Measurements from ENCODE around the gene P3H3.
"Not testable (repeated sequence)": the region's sequence is repeated elsewhere in the genome, so short reads cannot be mapped to it uniquely, and the experiment has no call there.

The P3H3 gene

GRCh38 chr12:6843118-6843902 is 15.1 kb downstream of the P3H3 start:
- no peak for DNase-seq (ENCODE audit: low read depth in 2 of 2)

DNA sequence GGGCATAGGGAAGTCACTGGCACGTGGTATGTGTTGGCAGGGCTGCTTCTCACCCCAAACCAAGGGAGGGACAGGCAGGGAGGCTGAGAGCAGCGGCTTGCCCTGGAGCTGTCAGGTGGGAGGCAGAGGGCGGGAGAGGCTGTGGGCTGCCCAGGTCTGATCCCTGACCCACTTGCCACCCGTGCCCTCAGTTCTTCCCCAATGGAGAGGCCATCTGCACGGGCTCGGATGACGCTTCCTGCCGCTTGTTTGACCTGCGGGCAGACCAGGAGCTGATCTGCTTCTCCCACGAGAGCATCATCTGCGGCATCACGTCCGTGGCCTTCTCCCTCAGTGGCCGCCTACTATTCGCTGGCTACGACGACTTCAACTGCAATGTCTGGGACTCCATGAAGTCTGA is 17.2 kb downstream of the P3H3 start:
- no peak for DNase-seq (ENCODE audit: low read depth in 2 of 2)

DNA sequence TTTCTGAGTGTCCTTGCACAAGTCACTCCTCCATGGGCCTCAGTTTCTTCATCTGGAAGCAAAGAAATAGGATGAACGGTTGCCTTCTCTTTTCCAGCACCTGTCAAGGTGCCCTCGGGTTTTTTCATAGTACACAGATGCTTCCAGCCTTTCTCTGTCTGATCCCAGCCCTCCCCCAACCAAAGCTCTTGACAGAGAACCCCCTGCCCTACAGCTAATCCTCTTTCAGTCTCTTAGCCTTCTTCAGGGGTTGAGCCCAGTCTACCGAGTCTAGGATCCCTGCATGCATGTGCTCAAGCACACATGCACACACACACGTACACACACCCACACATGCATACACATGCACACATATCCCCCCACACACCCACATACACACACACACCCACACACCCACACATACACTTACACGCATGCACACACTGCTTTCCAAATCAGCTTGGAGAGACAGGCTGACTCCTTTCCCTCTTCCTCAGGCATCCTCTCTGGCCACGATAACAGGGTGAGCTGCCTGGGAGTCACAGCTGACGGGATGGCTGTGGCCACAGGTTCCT is 18.2 kb downstream of the P3H3 start:
- no peak for DNase-seq (ENCODE audit: low read depth in 2 of 2)

- DNase-seq (ENCODE audit: low read depth in 2 of 2): no peak
These were observed 19.5 kb downstream of the P3H3 start for GRCh38 chr12:6847676-6848075.

DNA sequence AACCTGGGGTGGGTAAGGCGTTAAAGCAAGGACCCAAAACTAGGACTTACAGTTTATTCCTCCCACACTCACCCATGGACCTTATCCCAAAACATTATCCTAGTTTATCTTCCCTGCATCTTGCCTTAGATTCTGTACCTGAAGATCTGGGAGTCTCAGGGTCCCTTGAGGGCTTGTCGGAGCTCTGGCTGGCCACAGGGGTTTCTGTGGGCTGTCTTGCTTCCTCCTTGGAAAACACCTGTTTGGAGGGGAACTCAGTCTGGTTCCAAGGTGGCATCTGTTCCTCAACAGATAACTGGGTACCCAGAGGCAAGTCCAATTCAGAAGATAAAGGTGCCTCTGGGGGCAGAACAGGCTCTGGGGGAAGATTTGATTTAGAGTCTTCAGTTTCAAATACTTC is 21.2 kb downstream of the P3H3 start:
- no peak for DNase-seq (ENCODE audit: low read depth in 2 of 2)

DNA sequence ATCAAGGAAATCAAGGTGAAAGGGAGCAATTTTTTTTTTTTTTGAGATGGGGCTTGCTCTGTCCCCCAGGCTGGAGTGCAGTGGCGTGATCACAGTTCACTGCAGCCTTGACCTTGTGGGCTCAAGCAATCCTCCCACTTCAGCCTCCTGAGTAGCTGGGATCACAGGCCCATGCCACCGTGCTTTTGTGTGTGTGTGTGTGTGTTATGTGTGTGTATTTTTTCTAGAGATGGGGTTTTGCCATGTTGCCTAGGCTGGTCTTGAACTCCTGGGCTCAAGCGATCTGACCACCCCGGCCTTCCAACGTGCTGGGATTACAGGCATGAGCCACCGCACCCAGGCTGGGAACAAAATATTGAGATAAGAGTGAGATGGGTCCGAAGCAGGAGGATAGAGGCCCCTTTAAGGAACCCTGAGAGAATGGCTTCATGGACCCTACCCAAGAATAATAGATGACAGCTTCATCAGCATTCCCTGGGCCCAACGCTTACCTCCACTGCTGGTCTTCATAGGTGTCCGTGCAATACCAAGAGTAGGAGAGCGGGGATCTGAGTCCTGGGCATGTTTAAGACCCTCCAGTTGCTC is 21.9 kb downstream of the P3H3 start:
- no peak for DNase-seq (ENCODE audit: low read depth in 2 of 2)

GRCh38 chr12:6850796-6851152 is 22.6 kb downstream of the P3H3 start:
- DNase-seq (ENCODE audit: low read depth in 2 of 2): no peak

DNA sequence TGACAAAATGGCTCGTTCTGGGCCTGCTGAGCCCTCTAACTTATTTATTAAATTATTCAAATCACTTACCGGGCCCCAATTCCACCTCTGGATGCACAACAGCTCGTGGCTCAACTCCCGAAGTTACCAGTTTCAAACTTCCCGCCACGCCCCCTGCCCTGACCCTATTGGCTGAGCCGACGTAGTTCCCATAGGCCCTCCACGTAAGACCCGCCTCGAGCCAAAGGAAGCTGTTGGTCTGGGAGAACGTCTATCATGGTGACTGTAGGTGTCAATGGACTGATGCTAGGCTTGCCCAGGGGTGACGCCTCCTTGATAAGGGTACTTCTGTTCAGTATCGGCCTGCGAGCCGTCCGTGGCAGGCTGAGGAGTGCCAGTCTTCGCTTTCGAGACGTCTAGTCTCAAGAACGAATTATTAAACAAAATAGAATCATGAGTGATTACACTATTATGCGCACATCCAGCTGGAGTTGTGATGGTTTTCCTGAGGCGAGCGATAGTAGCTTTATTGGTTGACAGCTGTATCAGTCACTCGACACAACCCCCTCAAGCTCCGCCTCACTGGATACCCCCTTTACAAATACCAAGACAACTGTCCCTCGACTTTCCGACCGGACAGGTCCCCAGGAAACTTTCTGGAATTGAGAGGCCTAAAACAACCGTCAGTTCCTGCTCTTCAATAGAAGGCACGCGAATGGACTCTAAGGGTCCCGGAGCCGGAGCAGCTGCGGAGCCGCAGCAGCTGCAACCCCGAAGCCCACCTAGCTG is 23.1 kb downstream of the P3H3 start, which contains the start of gene CDCA3:
Gene CDCA3, minus strand, starts transcription at position 134 of the 768 bp plus-strand sequence. CDS start 334 bp downstream, outside the sequence.
- DNase-seq (ENCODE audit: low read depth in 2 of 2): peak; percentile 91 to 95

DNA sequence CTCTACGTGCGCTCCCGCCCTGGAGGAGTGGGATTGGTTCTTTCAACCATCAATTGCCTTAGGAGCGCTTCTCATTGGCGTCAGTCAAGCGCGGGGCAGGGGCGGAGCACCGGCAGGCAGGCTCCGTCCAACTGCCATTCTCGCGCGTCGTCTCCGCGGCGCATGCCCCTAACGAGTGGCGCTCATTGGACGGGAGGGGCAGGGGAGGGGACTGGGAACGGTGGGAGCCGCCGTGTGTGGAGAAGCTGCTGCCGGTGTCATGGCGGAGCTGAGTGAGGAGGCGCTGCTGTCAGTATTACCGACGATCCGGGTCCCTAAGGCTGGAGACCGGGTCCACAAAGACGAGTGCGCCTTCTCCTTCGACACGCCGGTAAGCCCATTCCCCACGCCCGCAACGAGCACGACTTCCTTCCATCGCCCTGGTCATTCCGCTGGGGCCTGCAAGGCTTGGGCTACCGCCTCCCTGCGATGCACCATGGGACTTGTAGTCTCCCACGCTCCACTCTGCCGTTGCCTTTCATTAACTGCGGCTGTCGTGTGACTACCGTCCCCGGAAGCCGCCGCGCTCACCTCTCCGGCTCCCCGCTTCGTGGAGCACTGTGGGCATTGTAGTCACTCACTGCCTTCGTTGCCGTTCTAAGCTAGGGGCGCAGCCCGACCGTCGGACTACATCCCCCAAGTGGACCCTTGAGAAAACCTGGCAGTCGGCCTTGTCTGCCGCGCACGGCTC is 23.9 kb downstream of the P3H3 start, which contains the start of gene USP5:
Gene USP5, plus strand, starts transcription at position 230 of the 730 bp plus-strand sequence. Its CDS starts 30 bp downstream, at position 260.
- peak; percentile 93 to 95 for DNase-seq (ENCODE audit: low read depth in 2 of 2)

GRCh38 chr12:6852651-6853354 is 24.6 kb downstream of the P3H3 start:
- peak; percentile 56 to 64 for DNase-seq (ENCODE audit: low read depth in 2 of 2)

- no peak for DNase-seq (ENCODE audit: low read depth in 2 of 2)
These were observed 25.4 kb downstream of the P3H3 start for GRCh38 chr12:6853626-6854025.

GRCh38 chr12:6854036-6854435 is 25.8 kb downstream of the P3H3 start:
- no peak for DNase-seq (ENCODE audit: low read depth in 2 of 2)

GRCh38 chr12:6855322-6855721 is 27.1 kb downstream of the P3H3 start:
- DNase-seq (ENCODE audit: low read depth in 2 of 2): no peak

GRCh38 chr12:6858799-6859198 is 30.6 kb downstream of the P3H3 start:
- no peak for DNase-seq (ENCODE audit: low read depth in 2 of 2)

DNA sequence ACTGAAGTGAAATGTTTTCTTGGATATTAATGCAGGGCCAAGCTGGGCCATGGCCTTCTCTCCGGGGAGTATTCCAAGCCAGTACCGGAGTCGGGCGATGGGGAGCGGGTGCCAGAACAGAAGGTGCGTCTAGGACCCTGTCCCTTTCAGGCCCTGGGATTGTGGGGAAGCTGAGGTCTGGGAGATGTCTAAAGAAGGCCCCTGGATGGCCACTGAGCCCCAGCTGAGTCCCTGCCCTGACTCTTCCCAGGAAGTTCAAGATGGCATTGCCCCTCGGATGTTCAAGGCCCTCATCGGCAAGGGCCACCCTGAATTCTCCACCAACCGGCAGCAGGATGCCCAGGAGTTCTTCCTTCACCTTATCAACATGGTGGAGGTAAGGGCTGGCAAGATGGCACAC is 31.9 kb downstream of the P3H3 start:
- DNase-seq (ENCODE audit: low read depth in 2 of 2): no peak

DNA sequence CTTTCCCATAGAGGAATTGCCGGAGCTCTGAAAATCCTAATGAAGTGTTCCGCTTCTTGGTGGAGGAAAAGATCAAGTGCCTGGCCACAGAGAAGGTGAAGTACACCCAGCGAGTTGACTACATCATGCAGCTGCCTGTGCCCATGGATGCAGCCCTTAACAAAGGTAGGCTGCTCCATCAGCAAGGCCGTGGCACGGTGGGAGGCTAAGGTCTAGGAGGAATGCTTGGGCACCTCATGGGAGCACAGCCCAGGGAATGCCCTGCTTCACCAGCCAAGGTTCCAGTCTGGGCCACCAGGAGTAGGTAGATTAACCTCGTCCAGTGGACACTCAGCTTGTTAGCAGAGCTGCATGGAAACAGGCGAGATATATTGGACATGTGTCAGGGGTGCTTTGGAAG is 32.7 kb downstream of the P3H3 start:
- no peak for DNase-seq (ENCODE audit: low read depth in 2 of 2)

- DNase-seq (ENCODE audit: low read depth in 2 of 2): no peak
These were observed 33.2 kb downstream of the P3H3 start for GRCh38 chr12:6861391-6861790.

GRCh38 chr12:6863033-6863432 is 34.8 kb downstream of the P3H3 start:
- DNase-seq (ENCODE audit: low read depth in 2 of 2): no peak

GRCh38 chr12:6863586-6864321 is 35.5 kb downstream of the P3H3 start:
- no peak for DNase-seq (ENCODE audit: low read depth in 2 of 2)

DNA sequence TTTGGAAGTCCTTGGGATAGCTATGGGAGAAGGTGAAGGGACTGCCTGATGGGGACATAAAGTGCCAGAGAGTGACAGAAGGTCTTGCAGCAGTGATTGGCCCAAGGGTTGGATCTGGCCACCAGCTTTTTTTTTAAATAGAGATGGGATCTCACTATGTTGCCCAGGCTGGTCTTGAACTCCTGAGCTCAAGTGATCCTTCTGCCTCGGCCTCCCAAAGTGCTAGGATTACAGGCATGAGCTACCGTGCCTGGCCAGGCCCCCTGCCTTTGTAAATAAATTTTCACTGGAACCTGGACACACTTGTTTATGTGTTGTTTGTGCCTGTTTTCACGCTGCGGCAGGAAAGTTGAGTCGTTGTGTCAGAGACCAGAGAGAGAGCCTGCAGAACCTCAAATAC is 37.1 kb downstream of the P3H3 start:
- DNase-seq (ENCODE audit: low read depth in 2 of 2): not testable (repeated sequence)
